ENCODE measurements around the gene HABP2.

The HABP2 gene

GRCh38 chr10:113562069-113562468 is 9.2 kb downstream of the HABP2 start:
- DNase-seq (ENCODE audit: extremely low spot score), result no peak
- POLR2A ChIA-PET, result no interaction called here
- no peak for TF ChIP-seq HDGF (IDR thresholded peaks at IDR 0.05; ENCODE audit: borderline replicate concordance)
- no peak for TF ChIP-seq CTBP1 (IDR thresholded peaks at IDR 0.05; ENCODE audit: borderline replicate concordance)
- no peak for TF ChIP-seq ARNT (IDR thresholded peaks at IDR 0.05)
- TF ChIP-seq SUZ12 (IDR thresholded peaks at IDR 0.05), result no peak
- TF ChIP-seq LEF1 (IDR thresholded peaks at IDR 0.05; ENCODE audit: borderline replicate concordance), result no peak
- TF ChIP-seq PKNOX1 (IDR thresholded peaks at IDR 0.05), result no peak
- TF ChIP-seq FOXA1 (IDR thresholded peaks at IDR 0.05), result no peak
- no peak for TF ChIP-seq FOXM1 (IDR thresholded peaks at IDR 0.05; ENCODE audit: borderline replicate concordance)
- no peak for TF ChIP-seq FOXK2 (IDR thresholded peaks at IDR 0.05)
- TF ChIP-seq SP1 (IDR thresholded peaks at IDR 0.05), result no peak
- TF ChIP-seq TARDBP (IDR thresholded peaks at IDR 0.05), result no peak
- no peak for TF ChIP-seq NFRKB (IDR thresholded peaks at IDR 0.05)
- TF ChIP-seq L3MBTL2 (conservative IDR thresholded peaks at IDR 0.05), result no peak
- TF ChIP-seq BHLHE40 (IDR thresholded peaks at IDR 0.05; ENCODE audit: borderline replicate concordance), result no peak
- no peak for TF ChIP-seq ELF4 (IDR thresholded peaks at IDR 0.05)
- TF ChIP-seq ZNF384 (IDR thresholded peaks at IDR 0.05), result no peak
- CTCF ChIA-PET, result interaction anchor here (0.7 kb wide), 1 partner anchor 54 kb away, joined by 3 read pairs; no protein-coding TSS in a partner anchor

DNA sequence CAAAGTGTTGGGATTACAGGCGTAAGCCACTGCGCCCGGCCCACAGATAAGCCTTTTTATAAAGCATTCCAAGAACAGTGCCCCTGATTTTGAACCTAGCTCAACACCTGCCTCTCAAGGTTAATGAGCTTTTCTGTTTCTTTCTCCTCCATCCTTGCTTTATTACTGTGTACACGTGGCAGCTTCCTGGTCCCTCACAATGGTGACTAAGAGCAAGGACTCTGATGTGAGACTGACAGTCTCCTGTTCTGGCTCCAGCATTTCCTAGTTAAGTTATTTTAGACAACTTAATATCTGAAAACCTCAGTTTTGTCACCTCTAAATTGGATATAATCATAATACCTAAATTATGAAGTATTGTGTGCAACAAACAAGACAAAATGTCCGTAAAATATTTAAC is 9.9 kb downstream of the HABP2 start:
- POLR2A ChIA-PET, result no interaction called here
- CTCF ChIA-PET, result interaction anchor here (0.7 to 1.4 kb wide), 5 partner anchors 10 to 177 kb away, joined by 3 to 5 read pairs (median 4); no protein-coding TSS in a partner anchor
- no peak for TF ChIP-seq CTBP1 (IDR thresholded peaks at IDR 0.05; ENCODE audit: borderline replicate concordance)
- TF ChIP-seq ELF4 (IDR thresholded peaks at IDR 0.05), result no peak
- TF ChIP-seq SP1 (IDR thresholded peaks at IDR 0.05), result no peak
- TF ChIP-seq SUZ12 (IDR thresholded peaks at IDR 0.05), result no peak
- no peak for TF ChIP-seq LEF1 (IDR thresholded peaks at IDR 0.05; ENCODE audit: borderline replicate concordance)
- TF ChIP-seq ZNF384 (IDR thresholded peaks at IDR 0.05), result no peak
- no peak for TF ChIP-seq FOXK2 (IDR thresholded peaks at IDR 0.05)
- no peak for TF ChIP-seq FOXM1 (IDR thresholded peaks at IDR 0.05; ENCODE audit: borderline replicate concordance)
- no peak for TF ChIP-seq NFRKB (IDR thresholded peaks at IDR 0.05)
- no peak for TF ChIP-seq BHLHE40 (IDR thresholded peaks at IDR 0.05; ENCODE audit: borderline replicate concordance)
- no peak for TF ChIP-seq FOXA1 (IDR thresholded peaks at IDR 0.05)
- TF ChIP-seq HDGF (IDR thresholded peaks at IDR 0.05; ENCODE audit: borderline replicate concordance), result no peak
- TF ChIP-seq L3MBTL2 (conservative IDR thresholded peaks at IDR 0.05), result no peak
- no peak for TF ChIP-seq TARDBP (IDR thresholded peaks at IDR 0.05)
- TF ChIP-seq PKNOX1 (IDR thresholded peaks at IDR 0.05), result no peak
- DNase-seq (ENCODE audit: extremely low spot score), result no peak

DNA sequence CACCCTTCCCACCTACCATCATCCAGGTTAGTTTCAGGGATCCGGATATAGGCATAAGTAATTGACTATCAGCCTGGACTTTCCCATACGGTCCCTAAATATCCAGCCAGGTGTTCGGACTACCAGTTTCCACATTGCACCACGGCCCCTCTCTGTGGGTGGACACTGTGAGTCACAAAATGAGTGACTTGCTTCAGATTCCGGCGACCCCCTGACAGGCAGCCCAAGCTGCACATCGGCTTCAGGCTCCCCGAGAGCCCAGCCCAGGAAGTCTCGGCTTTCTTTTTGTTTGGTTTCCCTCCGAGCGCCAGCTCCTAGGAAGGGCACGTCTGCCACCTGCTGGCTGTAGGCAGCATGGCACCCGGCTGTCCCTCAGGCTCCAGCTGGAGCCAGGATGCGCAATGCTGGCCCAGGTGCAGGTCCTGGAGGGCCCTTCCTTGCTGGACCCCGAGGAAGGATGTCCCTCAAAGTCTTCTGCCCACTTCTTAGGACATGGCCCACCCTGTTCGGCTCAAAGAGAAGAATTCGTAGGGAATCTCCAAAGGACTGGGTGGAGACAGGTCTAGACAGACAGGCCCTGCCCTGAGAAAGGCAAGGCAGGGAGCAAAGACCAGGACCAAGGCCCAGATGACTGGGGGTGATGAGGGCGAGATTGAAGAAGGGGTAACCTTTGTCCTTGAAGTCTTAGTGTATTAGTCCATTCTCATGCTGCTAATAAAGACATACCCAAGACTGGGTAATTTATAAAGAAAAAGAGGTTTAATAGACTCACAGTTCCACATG is 10.6 kb downstream of the HABP2 start:
- ChIA-PET CTCF (interaction anchor here (0.5 to 1.4 kb wide), 10 partner anchors 9 to 1345 kb away, joined by 3 to 5 read pairs (median 3); no protein-coding TSS in a partner anchor), POLR2A (interaction anchor here (1.1 kb wide), 1 partner anchor 116 kb away, joined by 3 read pairs; no protein-coding TSS in a partner anchor)
- TF ChIP-seq L3MBTL2 (conservative IDR thresholded peaks at IDR 0.05), result no peak
- peak; percentile 47; the same call in 1 of the 2 replicates for TF ChIP-seq PKNOX1 (IDR thresholded peaks at IDR 0.05)
- peak; percentile 93 for DNase-seq (ENCODE audit: extremely low spot score)

- ChIA-PET POLR2A (interaction anchor here (0.6 kb wide), 1 partner anchor 609 kb away, joined by 3 read pairs; no protein-coding TSS in a partner anchor), CTCF (no interaction called here)
- TF ChIP-seq PKNOX1 (IDR thresholded peaks at IDR 0.05) (no peak), TARDBP (IDR thresholded peaks at IDR 0.05) (no peak), NFRKB (IDR thresholded peaks at IDR 0.05) (no peak)
- no peak for DNase-seq (ENCODE audit: extremely low spot score)
Observed at GRCh38 chr10:113565364-113565763, 12.5 kb downstream of the HABP2 start.

GRCh38 chr10:113566888-113567287 is 14.0 kb downstream of the HABP2 start:
- POLR2A ChIA-PET, result no interaction called here
- TF ChIP-seq CTBP1 (IDR thresholded peaks at IDR 0.05; ENCODE audit: borderline replicate concordance) (no peak), SUZ12 (IDR thresholded peaks at IDR 0.05) (no peak), FOXK2 (IDR thresholded peaks at IDR 0.05) (no peak), NFRKB (IDR thresholded peaks at IDR 0.05) (no peak), ZNF384 (IDR thresholded peaks at IDR 0.05) (no peak), BHLHE40 (IDR thresholded peaks at IDR 0.05; ENCODE audit: borderline replicate concordance) (no peak)
- CTCF ChIA-PET, result no interaction called here
- DNase-seq (ENCODE audit: extremely low spot score), result no peak

DNA sequence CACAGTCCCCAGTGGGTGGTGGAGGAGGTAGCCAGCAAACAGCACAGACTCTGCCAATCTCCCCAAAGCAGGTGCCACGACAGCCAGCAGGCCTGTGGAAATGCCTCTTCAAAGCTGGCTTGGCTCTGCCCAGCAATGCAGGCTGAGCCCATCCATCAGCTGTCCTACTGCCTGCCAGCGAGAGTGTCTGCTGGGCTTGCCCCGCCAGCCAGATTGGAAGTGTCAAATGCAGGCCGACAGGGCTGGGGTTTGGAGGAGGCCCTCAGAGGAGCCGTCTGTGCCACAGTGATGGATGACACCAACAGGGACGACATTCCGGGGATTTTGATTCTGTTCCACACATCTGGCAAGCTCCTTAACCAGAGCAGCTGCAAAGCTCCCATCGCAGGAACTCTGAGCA is 16.7 kb downstream of the HABP2 start:
- POLR2A ChIA-PET, result no interaction called here
- TF ChIP-seq NFRKB (IDR thresholded peaks at IDR 0.05) (no peak), BHLHE40 (IDR thresholded peaks at IDR 0.05; ENCODE audit: borderline replicate concordance) (no peak), TARDBP (IDR thresholded peaks at IDR 0.05) (no peak), FOXM1 (IDR thresholded peaks at IDR 0.05; ENCODE audit: borderline replicate concordance) (no peak), FOXA1 (IDR thresholded peaks at IDR 0.05) (no peak), ARNT (IDR thresholded peaks at IDR 0.05) (no peak), ZNF384 (IDR thresholded peaks at IDR 0.05) (no peak)
- CTCF ChIA-PET, result no interaction called here
- DNase-seq (ENCODE audit: extremely low spot score), result no peak
